ENCODE measurements around the gene MGAT1. TPM values are rescaled to one million over a fixed set of nuclear protein-coding genes. Genes with fewer than 3 reads are reported as not detected.

Gene MGAT1
- total RNA-seq, 1 donor from 2014 or later = 123 TPM

- TF ChIP-seq CTCF (IDR thresholded peaks at IDR 0.05) = no peak
- Mint-ChIP-seq H3K4me1 (ENCODE audit: low read depth) (peaks cover 13% of the 10 kb centered on the region), H3K4me3 (ENCODE audit: unreplicated experiment) (no peak overlapping the region), H3K27ac (ENCODE audit: unreplicated experiment) (peak overlapping the region; percentile 82), H3K36me3 (ENCODE audit: low read depth) (no peaks in the 10 kb centered on the region), H3K9me3 (ENCODE audit: low read depth) (no peaks in the 10 kb centered on the region), H3K27me3 (ENCODE audit: low read depth) (no peaks in the 10 kb centered on the region)
- DNase-seq (ENCODE audit: low spot score) = peak; percentile 29
These were observed 14.3 kb upstream of the MGAT1 start for GRCh38 chr5:180816608-180817534.

GRCh38 chr5:180815293-180815917, 12.8 kb upstream of the MGAT1 start:
- Mint-ChIP-seq H3K4me3 (ENCODE audit: unreplicated experiment) (no peak overlapping the region), H3K27ac (ENCODE audit: unreplicated experiment) (no peak overlapping the region), H3K27me3 (ENCODE audit: low read depth) (no peaks in the 10 kb centered on the region), H3K4me1 (ENCODE audit: low read depth) (peaks cover 21% of the 10 kb centered on the region), H3K36me3 (ENCODE audit: low read depth) (no peaks in the 10 kb centered on the region), H3K9me3 (ENCODE audit: low read depth) (no peaks in the 10 kb centered on the region)
- no peak for TF ChIP-seq CTCF (IDR thresholded peaks at IDR 0.05)
- no peak for DNase-seq (ENCODE audit: low spot score)

- TF ChIP-seq CTCF (IDR thresholded peaks at IDR 0.05) = no peak
- peak; percentile 25 for DNase-seq (ENCODE audit: low spot score)
- Mint-ChIP-seq H3K27ac (ENCODE audit: unreplicated experiment) (no peak overlapping the region), H3K27me3 (ENCODE audit: low read depth) (no peaks in the 10 kb centered on the region), H3K4me1 (ENCODE audit: low read depth) (peaks cover 34% of the 10 kb centered on the region), H3K4me3 (ENCODE audit: unreplicated experiment) (no peak overlapping the region), H3K9me3 (ENCODE audit: low read depth) (no peaks in the 10 kb centered on the region), H3K36me3 (ENCODE audit: low read depth) (no peaks in the 10 kb centered on the region)
These were observed 10.8 kb upstream of the MGAT1 start for GRCh38 chr5:180813420-180813819.

GRCh38 chr5:180811623-180812124, 9.1 kb upstream of the MGAT1 start:
- peaks cover 44% of the 10 kb centered on the region for H3K4me1 Mint-ChIP-seq (ENCODE audit: low read depth)
- peak overlapping the region; percentile 68 for H3K27ac Mint-ChIP-seq (ENCODE audit: unreplicated experiment)
- H3K27me3 Mint-ChIP-seq (ENCODE audit: low read depth) = no peaks in the 10 kb centered on the region
- H3K9me3 Mint-ChIP-seq (ENCODE audit: low read depth) = no peaks in the 10 kb centered on the region
- peak; percentile 35 for DNase-seq (ENCODE audit: low spot score)
- H3K4me3 Mint-ChIP-seq (ENCODE audit: unreplicated experiment) = peak overlapping the region; percentile 92
- H3K36me3 Mint-ChIP-seq (ENCODE audit: low read depth) = no peaks in the 10 kb centered on the region
- no peak for TF ChIP-seq CTCF (IDR thresholded peaks at IDR 0.05)

GRCh38 chr5:180810959-180811622, 8.5 kb upstream of the MGAT1 start:
- DNase-seq (ENCODE audit: low spot score) = no peak
- peaks cover 46% of the 10 kb centered on the region for H3K4me1 Mint-ChIP-seq (ENCODE audit: low read depth)
- TF ChIP-seq CTCF (IDR thresholded peaks at IDR 0.05) = no peak

More at GRCh38 chr5:180810959-180811622, 8.5 kb upstream of the MGAT1 start:
- no peaks in the 10 kb centered on the region for H3K36me3 Mint-ChIP-seq (ENCODE audit: low read depth)
- peak overlapping the region; percentile 94 for H3K27ac Mint-ChIP-seq (ENCODE audit: unreplicated experiment)
- peak overlapping the region; percentile 92 for H3K4me3 Mint-ChIP-seq (ENCODE audit: unreplicated experiment)
- no peaks in the 10 kb centered on the region for H3K27me3 Mint-ChIP-seq (ENCODE audit: low read depth)
- no peaks in the 10 kb centered on the region for H3K9me3 Mint-ChIP-seq (ENCODE audit: low read depth)
